Uterus (tissue), 4 donors: ENCODE measurements around the gene FAM3C. TPM values are rescaled to one million over a fixed set of nuclear protein-coding genes. Genes with fewer than 3 reads are reported as not detected.

Source experiments
- DNase-seq, 2 donors: peaks; one replicate each; pipeline ENCODE4 v3.0.0-alpha.2; 2019 to 2020
- H3K27ac ChIP-seq, 2 donors: fragments of 200-600 bp; sonication (generic); 1 replicate in 1 of 2; 2 replicates in 1 of 2; pipeline ENCODE4 v1.5.1; 2016 to 2018
- H3K27me3 ChIP-seq, 2 donors: fragments of 200-600 bp; sonication (generic); one replicate each; pipeline ENCODE4 v1.5.1; 2018 to 2019; ENCODE audit warnings: control low read depth in 1 of 2
- H3K36me3 ChIP-seq, 2 donors: fragments of 200-600 bp; sonication (generic); one replicate each; pipeline ENCODE4 v1.5.1; 2019; ENCODE audit warnings: control low read depth in 1 of 2
- H3K4me1 ChIP-seq, 2 donors: fragments of 200-600 bp; sonication (generic); one replicate each; pipeline ENCODE4 v1.5.1; 2018 to 2019; ENCODE audit warnings: control low read depth in 1 of 2
- H3K4me3 ChIP-seq, 2 donors: fragments of 200-600 bp; sonication (generic); 1 replicate in 1 of 2; 2 replicates in 1 of 2; pipeline ENCODE4 v1.5.1; 2018 to 2019; ENCODE audit warnings: mild to moderate bottlenecking in 1 of 2
- H3K9me3 ChIP-seq, 2 donors: fragments of 200-600 bp; sonication (generic); one replicate each; pipeline ENCODE4 v1.5.1; 2019; ENCODE audit warnings: control low read depth in 1 of 2
- CTCF ChIP-seq, 4 experiments: fragments of 200-600 bp in 2 of 4; fragments of 450-650 bp in 2 of 4; sonication (generic) in 2 of 4; IDR thresholded peaks; one replicate each; pipeline ENCODE4 v1.5.1; 2016 to 2019; ENCODE audit warnings: antibody characterized with exemption in 4 of 4, mild to moderate bottlenecking in 2 of 4, moderate library complexity in 1 of 4
- POLR2A ChIP-seq, 2 donors: fragments of 450-650 bp; IDR thresholded peaks; one replicate each; pipeline ENCODE4 v1.6.1; 2016; ENCODE audit warnings: antibody characterized with exemption in 2 of 2, mild to moderate bottlenecking in 1 of 2, moderate library complexity in 1 of 2
- intact Hi-C: fragments of 100-400 bp; cut with DNase I; formaldehyde crosslinking; loops from one replicate; pipeline ENCODE4 v1.15.1; 2023; ENCODE audit warnings: low total_unique reads
- total RNA-seq, 4 donors: library from RNA; depleted of rRNA in 3 of 4; stranded (reverse); fragments of >200 nt in 3 of 4; gene quantifications; one replicate each; pipeline versions ENCODE4 v1.1.0 to v1.2.4, GENCODE V29; 2014 to 2023
- donor health status: DM: yes; HTN: yes; CAD: no.

The FAM3C gene
- total RNA-seq, 4 donors from 2014 or later = 36.1 to 104 (median 65.8) TPM

- no peaks in the 10 kb centered on the region for H3K9me3 ChIP-seq
- no peaks in the 10 kb centered on the region for H3K4me1 ChIP-seq
- intact Hi-C loops = no loop called here
- no peaks in the 10 kb centered on the region for H3K36me3 ChIP-seq
- no peak overlapping the region for H3K4me3 ChIP-seq
- no peak for TF ChIP-seq POLR2A (IDR thresholded peaks at IDR 0.05)
- no peak for TF ChIP-seq CTCF (IDR thresholded peaks at IDR 0.05)
- H3K27ac ChIP-seq = no peak overlapping the region
- H3K27me3 ChIP-seq = no peaks in the 10 kb centered on the region
- DNase-seq = no peak
These were observed 2.1 kb upstream of the FAM3C start for GRCh38 chr7:121398246-121398645.

DNA sequence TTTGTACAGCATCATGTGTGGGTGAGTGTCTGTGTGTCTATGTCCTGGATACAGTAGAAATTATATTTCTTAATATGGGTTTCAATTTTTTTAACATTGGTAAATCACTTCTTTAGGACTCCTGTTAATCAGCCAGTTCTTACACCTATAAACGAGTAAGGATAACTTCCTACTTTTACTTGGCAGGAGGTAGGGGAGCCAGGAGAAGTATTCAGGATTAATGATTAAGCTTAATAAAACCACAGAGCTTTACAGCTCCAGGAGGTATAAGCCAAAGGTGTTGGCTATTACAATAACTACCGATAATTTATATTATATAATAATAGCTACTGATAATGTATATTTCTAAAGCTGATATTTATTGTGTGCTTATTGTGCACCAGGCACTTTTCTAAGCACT, 1.7 kb upstream of the FAM3C start:
- DNase-seq = no peak
- no peaks in the 10 kb centered on the region for H3K27me3 ChIP-seq
- H3K4me3 ChIP-seq = no peak overlapping the region
- TF ChIP-seq POLR2A (IDR thresholded peaks at IDR 0.05) = no peak
- TF ChIP-seq CTCF (IDR thresholded peaks at IDR 0.05) = no peak
- no peaks in the 10 kb centered on the region for H3K4me1 ChIP-seq
- H3K27ac ChIP-seq = no peak overlapping the region
- no peaks in the 10 kb centered on the region for H3K9me3 ChIP-seq
- intact Hi-C loops = no loop called here
- no peaks in the 10 kb centered on the region for H3K36me3 ChIP-seq

DNA sequence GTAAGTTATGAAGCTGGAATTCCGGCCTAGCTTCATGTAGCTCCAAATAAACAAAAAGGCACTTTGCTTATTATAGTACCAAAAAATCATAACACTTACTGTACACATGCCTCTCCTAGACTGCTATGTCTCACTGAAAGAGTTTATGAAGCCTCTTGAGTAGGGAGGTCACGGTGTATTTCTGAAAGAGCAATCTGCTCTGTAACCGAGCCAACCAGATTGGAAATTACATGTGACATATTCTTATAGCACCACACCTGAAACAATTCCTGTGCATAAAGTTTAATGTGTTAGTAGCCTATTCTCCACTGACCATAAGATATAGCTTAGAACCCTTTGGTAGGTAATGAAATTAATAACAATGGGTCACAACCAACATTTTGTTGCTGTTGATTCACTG, 1.3 kb upstream of the FAM3C start:
- Histone ChIP-seq H3K4me3 (no peak overlapping the region), H3K36me3 (no peaks in the 10 kb centered on the region), H3K27me3 (no peaks in the 10 kb centered on the region), H3K4me1 (no peaks in the 10 kb centered on the region), H3K27ac (peak overlapping the region; percentile 87 to 92), H3K9me3 (no peaks in the 10 kb centered on the region)
- intact Hi-C loops = no loop called here
- no peak for DNase-seq
- TF ChIP-seq CTCF (IDR thresholded peaks at IDR 0.05) (no peak), POLR2A (IDR thresholded peaks at IDR 0.05) (no peak)

- intact Hi-C loops = no loop called here
- DNase-seq = no peak
These were observed 581 bp downstream of the FAM3C start for GRCh38 chr7:121395494-121395960.

GRCh38 chr7:121394709-121395140, 1.4 kb downstream of the FAM3C start:
- intact Hi-C loops = no loop called here
- no peak for TF ChIP-seq CTCF (IDR thresholded peaks at IDR 0.05)
- no peak for DNase-seq
- no peaks in the 10 kb centered on the region for H3K36me3 ChIP-seq
- peak overlapping the region in 1 of 2 donors; percentile 78 for H3K4me3 ChIP-seq
- no peaks in the 10 kb centered on the region for H3K4me1 ChIP-seq
- H3K9me3 ChIP-seq = no peaks in the 10 kb centered on the region
- peak overlapping the region; percentile 15 to 38 for H3K27ac ChIP-seq
- H3K27me3 ChIP-seq = no peaks in the 10 kb centered on the region

More at GRCh38 chr7:121395494-121395960, 581 bp downstream of the FAM3C start:
- TF ChIP-seq POLR2A (IDR thresholded peaks at IDR 0.05) (no peak), CTCF (IDR thresholded peaks at IDR 0.05) (no peak)
- H3K9me3 ChIP-seq = no peaks in the 10 kb centered on the region
- peak overlapping the region; percentile 52 to 78 for H3K4me3 ChIP-seq
- no peaks in the 10 kb centered on the region for H3K4me1 ChIP-seq
- H3K27ac ChIP-seq = peak overlapping the region; percentile 87 to 92
- no peaks in the 10 kb centered on the region for H3K27me3 ChIP-seq
- H3K36me3 ChIP-seq = no peaks in the 10 kb centered on the region
